Caco-2 (cell line): ENCODE data around the gene CACNA1S. TPM values are rescaled to one million over a fixed set of nuclear protein-coding genes. Genes with fewer than 3 reads are reported as not detected.

Experiments
- BruUV-seq: library from RNA; stranded (reverse); fragments of 400-500 nt; replicated peaks from 2 replicates; lab custom pipeline; 2021; lab: Mats Ljungman, UMichigan
- CTCF ChIA-PET: fragments of 300-600 bp; sonication (Branson Sonifier 250); formaldehyde crosslinking; loops from one replicate; lab custom pipeline; 2022; ENCODE audit warnings: antibody characterized with exemption; lab: Charles Lee
- POLR2A ChIA-PET: fragments of 300-600 bp; sonication (Branson Sonifier 250); formaldehyde crosslinking; loops from one replicate; lab custom pipeline; 2022; ENCODE audit warnings: antibody characterized with exemption; lab: Charles Lee
- DNase-seq, 2 experiments: peaks; one replicate each; pipeline versions ENCODE4 v3.0.0 to v3.0.0-alpha.2; 2020 to 2022
- H3K27me3 ChIP-seq: replicated peaks from 2 replicates; pipeline ENCODE4 v1.6.0; 2011; ENCODE audit warnings: low read length; ENCODE audit not compliant: control insufficient read depth, insufficient read depth
- H3K36me3 ChIP-seq: 2 replicates; pipeline ENCODE4 v1.5.1; 2011; ENCODE audit warnings: low read length; ENCODE audit not compliant: control insufficient read depth, insufficient read depth
- H3K4me1 ChIP-seq: fragments of 250-450 bp; sonication (Bioruptor Pico); 2 replicates; pipeline ENCODE4 v1.5.1; 2020; ENCODE audit warnings: mild to moderate bottlenecking
- H3K4me3 ChIP-seq: 2 replicates; pipeline ENCODE4 v1.5.1; 2011; ENCODE audit warnings: low read depth, mild to moderate bottlenecking, control low read depth, low read length
- H3K9me3 ChIP-seq: fragments of 250-450 bp; sonication (Bioruptor Pico); 2 replicates; pipeline ENCODE4 v1.5.1; 2020; ENCODE audit warnings: mild to moderate bottlenecking, moderate library complexity
- H3K27ac Mint-ChIP-seq: one replicate; pipeline ENCODE4 v1.8.0; 2022; ENCODE audit warnings: mixed read lengths; ENCODE audit not compliant: unreplicated experiment
- H3K27me3 Mint-ChIP-seq: one replicate; pipeline ENCODE4 v1.8.0; 2022; ENCODE audit warnings: mixed read lengths; ENCODE audit not compliant: insufficient read depth, unreplicated experiment
- H3K36me3 Mint-ChIP-seq: one replicate; pipeline ENCODE4 v1.8.0; 2022; ENCODE audit warnings: mild to moderate bottlenecking, mixed read lengths; ENCODE audit not compliant: insufficient read depth, unreplicated experiment
- H3K4me1 Mint-ChIP-seq: one replicate; pipeline ENCODE4 v1.8.0; 2022; ENCODE audit warnings: low read depth, mixed read lengths; ENCODE audit not compliant: unreplicated experiment
- H3K4me3 Mint-ChIP-seq: one replicate; pipeline ENCODE4 v1.8.0; 2022; ENCODE audit warnings: mild to moderate bottlenecking, moderate library complexity, mixed read lengths; ENCODE audit not compliant: unreplicated experiment
- H3K9me3 Mint-ChIP-seq: one replicate; pipeline ENCODE4 v1.8.0; 2022; ENCODE audit warnings: mixed read lengths; ENCODE audit not compliant: unreplicated experiment
- intact Hi-C: fragments of 100-400 bp; cut with micrococcal nuclease; formaldehyde crosslinking; loops from one replicate; pipeline ENCODE4 v1.10.0; 2022; ENCODE audit not compliant: unreplicated experiment
- total RNA-seq: library from RNA; stranded (reverse); gene quantifications from 2 replicates; pipeline ENCODE4 v1.2.3, GENCODE V29; 2022
- TF ChIP-seq, protein P1 (sequence below), 2 experiments: fragments of 200-600 bp in 1 of 2; IDR thresholded peaks; 1 replicate in 1 of 2; 2 replicates in 1 of 2; pipeline versions ENCODE4 v1.5.1 to v1.8.0; 2011 to 2022; ENCODE audit warnings: antibody characterized with exemption in 1 of 2, control low read depth in 1 of 2, inconsistent platforms in 1 of 2, low read depth in 1 of 2, low read length in 1 of 2, mild to moderate bottlenecking in 1 of 2, moderate library complexity in 1 of 2; ENCODE audit not compliant: insufficient read depth in 1 of 2, severe bottlenecking in 1 of 2, unreplicated experiment in 1 of 2

CACNA1S gene
- total RNA-seq, 1 experiment from 2014 or later: 0.07 TPM

GRCh38 chr1:201083741-201084140, 28.5 kb downstream of the CACNA1S start:
- intact Hi-C loops: no loop called here
- H3K27me3 Mint-ChIP-seq: peaks cover 3% of the 10 kb centered on the region
- Histone ChIP-seq H3K27me3 (no peaks in the 10 kb centered on the region), H3K9me3 (no peaks in the 10 kb centered on the region), H3K36me3 (no peaks in the 10 kb centered on the region), H3K4me1 (no peaks in the 10 kb centered on the region), H3K4me3 (no peak overlapping the region)
- BruUV-seq: no TSS peak
- ChIA-PET POLR2A (no interaction called here), CTCF (interaction anchor here (1.2 kb wide), 1 partner anchor 30 kb away, joined by 3 read pairs; no protein-coding TSS in a partner anchor)
- peaks cover 11% of the 10 kb centered on the region for H3K4me1 Mint-ChIP-seq
- no peak overlapping the region for H3K4me3 Mint-ChIP-seq
- DNase-seq: no peak
- H3K36me3 Mint-ChIP-seq: no peaks in the 10 kb centered on the region
- no peaks in the 10 kb centered on the region for H3K9me3 Mint-ChIP-seq
- TF ChIP-seq, protein P1, sequence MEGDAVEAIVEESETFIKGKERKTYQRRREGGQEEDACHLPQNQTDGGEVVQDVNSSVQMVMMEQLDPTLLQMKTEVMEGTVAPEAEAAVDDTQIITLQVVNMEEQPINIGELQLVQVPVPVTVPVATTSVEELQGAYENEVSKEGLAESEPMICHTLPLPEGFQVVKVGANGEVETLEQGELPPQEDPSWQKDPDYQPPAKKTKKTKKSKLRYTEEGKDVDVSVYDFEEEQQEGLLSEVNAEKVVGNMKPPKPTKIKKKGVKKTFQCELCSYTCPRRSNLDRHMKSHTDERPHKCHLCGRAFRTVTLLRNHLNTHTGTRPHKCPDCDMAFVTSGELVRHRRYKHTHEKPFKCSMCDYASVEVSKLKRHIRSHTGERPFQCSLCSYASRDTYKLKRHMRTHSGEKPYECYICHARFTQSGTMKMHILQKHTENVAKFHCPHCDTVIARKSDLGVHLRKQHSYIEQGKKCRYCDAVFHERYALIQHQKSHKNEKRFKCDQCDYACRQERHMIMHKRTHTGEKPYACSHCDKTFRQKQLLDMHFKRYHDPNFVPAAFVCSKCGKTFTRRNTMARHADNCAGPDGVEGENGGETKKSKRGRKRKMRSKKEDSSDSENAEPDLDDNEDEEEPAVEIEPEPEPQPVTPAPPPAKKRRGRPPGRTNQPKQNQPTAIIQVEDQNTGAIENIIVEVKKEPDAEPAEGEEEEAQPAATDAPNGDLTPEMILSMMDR (IDR thresholded peaks at IDR 0.05; ENCODE audit: insufficient read depth in 1 of 2, low read depth in 1 of 2, low read length in 1 of 2, severe bottlenecking in 1 of 2, unreplicated experiment in 1 of 2): no peak
- no peak overlapping the region for H3K27ac Mint-ChIP-seq

DNA sequence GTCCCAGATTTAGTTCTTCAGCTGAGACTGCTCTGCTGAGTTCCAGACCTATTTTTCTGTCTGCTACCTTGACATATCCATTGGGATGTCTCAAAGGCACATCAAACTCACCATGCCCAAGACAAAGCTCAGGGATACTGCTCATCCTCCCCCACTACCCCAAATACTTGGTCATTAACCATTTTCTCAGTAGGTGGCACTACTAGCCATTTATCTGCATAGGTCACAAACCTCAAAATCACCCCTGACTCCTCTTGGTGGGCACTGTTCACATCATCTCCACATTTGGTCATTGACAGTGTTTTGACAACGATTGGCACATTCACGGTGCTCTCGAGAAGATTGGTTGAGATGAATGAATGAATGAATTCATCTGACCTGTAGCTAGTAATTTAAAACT, 32.1 kb downstream of the CACNA1S start:
- POLR2A ChIA-PET: no interaction called here

GRCh38 chr1:201077736-201078135, 34.5 kb downstream of the CACNA1S start:
- BruUV-seq: no TSS peak
- Histone ChIP-seq H3K4me3 (no peak overlapping the region), H3K4me1 (no peaks in the 10 kb centered on the region), H3K36me3 (no peaks in the 10 kb centered on the region), H3K27me3 (no peaks in the 10 kb centered on the region), H3K9me3 (no peaks in the 10 kb centered on the region)
- POLR2A ChIA-PET: no interaction called here
- intact Hi-C loops: no loop called here
- no peaks in the 10 kb centered on the region for H3K36me3 Mint-ChIP-seq
- peaks cover 7% of the 10 kb centered on the region for H3K4me1 Mint-ChIP-seq
- CTCF ChIA-PET: no interaction called here
- TF ChIP-seq, protein P1 (IDR thresholded peaks at IDR 0.05; ENCODE audit: insufficient read depth in 1 of 2, low read depth in 1 of 2, low read length in 1 of 2, severe bottlenecking in 1 of 2, unreplicated experiment in 1 of 2): no peak
- H3K27me3 Mint-ChIP-seq: peaks cover 3% of the 10 kb centered on the region
- no peaks in the 10 kb centered on the region for H3K9me3 Mint-ChIP-seq
- no peak overlapping the region for H3K4me3 Mint-ChIP-seq
- no peak overlapping the region for H3K27ac Mint-ChIP-seq
- no peak for DNase-seq

More for the DNA sequence above, 32.1 kb downstream of the CACNA1S start:
- Mint-ChIP-seq H3K4me1 (peaks cover 7% of the 10 kb centered on the region), H3K36me3 (no peaks in the 10 kb centered on the region), H3K27ac (no peak overlapping the region), H3K27me3 (peaks cover 3% of the 10 kb centered on the region), H3K9me3 (no peaks in the 10 kb centered on the region), H3K4me3 (no peak overlapping the region)
- Histone ChIP-seq H3K27me3 (no peaks in the 10 kb centered on the region), H3K4me1 (no peaks in the 10 kb centered on the region), H3K4me3 (no peak overlapping the region), H3K9me3 (no peaks in the 10 kb centered on the region), H3K36me3 (no peaks in the 10 kb centered on the region)
- CTCF ChIA-PET: interaction anchor here (0.5 to 0.6 kb wide), 2 partner anchors 34 to 59 kb away, joined by 3 read pairs; no protein-coding TSS in a partner anchor
- TF ChIP-seq, protein P1 (IDR thresholded peaks at IDR 0.05; ENCODE audit: insufficient read depth in 1 of 2, low read depth in 1 of 2, low read length in 1 of 2, severe bottlenecking in 1 of 2, unreplicated experiment in 1 of 2): no peak
- intact Hi-C loops: no loop called here
- no TSS peak for BruUV-seq
- DNase-seq: no peak
